Dermis microvascular lymphatic vessel endothelial cell (primary cell): ENCODE measurements around the gene YTHDF1. TPM values are rescaled to one million over a fixed set of nuclear protein-coding genes. Genes with fewer than 3 reads are reported as not detected.

Source experiments
- DNase-seq, 2 donors: peaks; one replicate each; pipeline versions ENCODE4 v3.0.0 to v3.0.0-alpha.2; 2010; ENCODE audit warnings: low read depth in 2 of 2
- total RNA-seq: library from RNA; depleted of rRNA; stranded (reverse); fragments of >200 nt; gene quantifications from 2 replicates; pipeline ENCODE4 v1.2.1, GENCODE V29; 2014

The YTHDF1 gene
- total RNA-seq, 1 donor from 2014 or later = 16.4 TPM

GRCh38 chr20:63186528-63187316, 29.2 kb downstream of the YTHDF1 start:
- no peak for DNase-seq

DNA sequence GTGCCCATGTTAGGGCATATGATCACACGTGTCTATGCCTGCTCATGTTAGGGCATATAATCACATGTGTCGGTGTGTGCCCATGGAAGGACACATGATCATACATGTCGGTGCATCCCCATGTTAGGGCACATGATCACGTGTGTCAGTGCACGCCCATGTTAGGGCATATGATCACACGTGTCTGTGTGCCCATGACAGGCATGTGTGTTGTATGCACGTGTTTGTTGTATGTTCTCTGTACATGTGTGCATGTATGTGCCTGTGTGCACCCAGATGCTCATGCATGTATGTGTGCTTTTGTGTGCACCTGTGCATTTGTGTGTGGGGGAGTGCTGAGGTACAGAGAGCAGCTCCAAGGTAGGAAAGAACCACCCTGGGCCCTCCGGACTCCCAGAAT, 29.8 kb downstream of the YTHDF1 start:
- DNase-seq = no peak

- no peak for DNase-seq
Observed at GRCh38 chr20:63185215-63185796, 30.6 kb downstream of the YTHDF1 start.

GRCh38 chr20:63183422-63184146, 32.3 kb downstream of the YTHDF1 start:
- peak in 1 of 2 donors; percentile 42 for DNase-seq

DNA sequence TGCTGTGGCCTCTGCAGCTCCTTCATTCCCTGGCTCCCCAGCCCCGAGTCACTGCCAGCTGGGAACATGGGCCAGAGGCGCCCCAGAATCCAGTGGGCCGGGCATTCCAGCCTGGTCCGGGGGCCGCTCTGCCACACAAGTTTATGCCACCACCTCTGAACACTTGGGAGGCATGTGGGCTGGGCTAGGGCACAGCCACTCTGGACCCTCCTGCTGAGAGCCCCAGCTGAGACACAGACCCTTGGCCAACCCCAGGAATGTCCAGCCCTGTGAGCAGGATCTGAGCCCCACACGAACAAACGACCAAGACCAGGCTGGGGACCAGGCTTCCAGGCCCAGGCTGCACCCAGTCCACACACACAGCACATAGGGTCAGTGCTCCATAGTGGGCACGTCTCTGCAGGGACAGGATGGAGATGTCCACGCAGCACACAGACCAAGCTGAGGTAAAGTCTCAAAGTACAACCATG, 33.0 kb downstream of the YTHDF1 start:
- DNase-seq = no peak

DNA sequence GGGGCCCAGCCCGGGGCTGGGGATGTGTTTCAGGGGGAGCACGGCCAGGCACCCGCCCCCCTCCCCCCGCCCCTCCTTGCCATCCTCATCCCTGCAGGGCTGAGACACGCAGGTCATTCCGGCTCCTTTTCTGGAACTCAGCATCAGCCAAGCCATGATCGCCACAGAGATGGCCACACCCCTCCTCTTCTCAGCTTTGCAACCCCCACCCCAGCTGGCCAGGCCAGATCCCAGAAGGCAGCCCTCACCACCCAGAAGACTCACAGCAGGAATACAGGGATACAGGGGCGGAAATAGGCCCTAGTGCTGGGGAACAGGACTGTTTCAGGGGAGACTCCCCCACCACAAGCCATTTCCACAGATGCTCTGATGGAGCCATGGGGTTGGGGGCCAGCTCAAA, 33.5 kb downstream of the YTHDF1 start:
- DNase-seq = no peak

DNA sequence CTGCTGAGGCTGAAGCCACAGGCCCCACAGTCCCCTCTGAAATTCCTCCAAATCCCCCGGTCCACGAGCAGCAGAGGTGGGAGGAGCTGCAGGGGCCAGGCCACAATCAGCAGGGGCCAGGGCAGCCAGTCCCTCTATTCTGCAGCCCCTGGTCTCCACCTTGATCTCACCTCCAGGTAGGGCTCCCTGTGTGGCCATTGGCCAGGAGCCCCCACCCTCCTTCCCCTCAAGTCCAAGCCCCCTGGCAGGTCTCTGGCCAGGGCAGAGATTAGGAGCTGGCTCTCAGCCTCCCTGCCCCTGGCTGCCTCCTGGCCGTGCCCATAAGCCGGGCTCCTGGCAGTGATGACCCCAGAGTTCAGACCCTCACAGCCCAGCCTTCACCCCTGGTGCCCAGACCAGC, 34.7 kb downstream of the YTHDF1 start:
- no peak for DNase-seq

GRCh38 chr20:63180569-63181185, 35.3 kb downstream of the YTHDF1 start:
- no peak for DNase-seq

DNA sequence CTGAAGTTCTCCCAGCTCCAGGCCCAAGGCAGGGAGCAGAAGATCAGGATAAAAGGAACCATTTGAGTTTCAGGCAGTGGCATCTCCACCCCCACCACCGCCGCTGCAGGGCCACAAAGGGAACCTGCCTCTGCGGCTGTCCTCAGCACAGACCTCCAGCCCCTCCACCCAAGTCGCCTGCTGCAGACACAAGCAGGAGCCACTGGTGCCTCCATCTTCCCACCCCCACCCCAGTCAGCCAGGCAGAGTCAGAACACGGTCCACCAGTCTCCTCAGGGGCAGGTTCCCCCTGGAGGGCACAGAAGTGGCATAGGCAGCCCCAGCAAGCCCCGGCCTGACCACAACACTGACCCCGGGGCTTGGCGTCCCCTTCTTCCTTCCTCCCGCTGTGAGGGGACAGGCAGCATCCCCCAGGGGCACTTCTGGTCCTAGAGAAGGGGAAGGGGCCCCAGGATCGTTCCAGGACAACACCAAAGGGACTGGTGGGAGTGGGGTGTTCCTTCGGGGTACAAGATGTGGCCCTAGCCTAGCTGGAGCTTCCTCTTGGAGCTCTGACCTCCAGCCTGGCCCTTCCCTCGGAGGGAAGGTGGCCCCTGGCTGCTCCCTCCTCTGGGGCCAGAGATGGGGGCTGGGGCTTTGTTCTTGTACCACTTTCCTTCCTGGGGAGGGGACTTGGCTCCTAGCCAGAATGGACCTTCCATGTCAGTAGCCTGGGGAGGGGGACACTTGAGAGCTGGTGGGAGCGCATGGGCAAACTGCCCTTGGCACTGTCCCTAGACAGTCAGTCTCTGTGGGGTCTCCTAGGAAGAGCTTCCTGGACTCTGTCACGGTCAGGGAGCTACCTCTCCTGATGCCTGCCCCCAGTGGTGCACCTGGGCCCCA, 36.0 kb downstream of the YTHDF1 start:
- no peak for DNase-seq

GRCh38 chr20:63178889-63179686, 36.8 kb downstream of the YTHDF1 start:
- DNase-seq = no peak

DNA sequence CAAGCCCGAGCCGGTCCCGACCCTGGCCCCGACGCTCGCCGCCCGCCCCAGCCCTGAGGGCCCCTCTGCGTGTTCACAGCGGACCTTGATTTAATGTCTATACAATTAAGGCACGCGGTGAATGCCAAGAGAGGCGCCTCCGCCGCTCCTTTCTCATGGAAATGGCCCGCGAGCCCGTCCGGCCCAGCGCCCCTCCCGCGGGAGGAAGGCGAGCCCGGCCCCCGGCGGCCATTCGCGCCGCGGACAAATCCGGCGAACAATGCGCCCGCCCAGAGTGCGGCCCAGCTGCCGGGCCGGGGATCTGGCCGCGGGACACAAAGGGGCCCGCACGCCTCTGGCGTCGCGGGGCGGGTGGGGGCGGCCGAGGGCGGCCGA, 37.5 kb downstream of the YTHDF1 start:
- DNase-seq = no peak

DNA sequence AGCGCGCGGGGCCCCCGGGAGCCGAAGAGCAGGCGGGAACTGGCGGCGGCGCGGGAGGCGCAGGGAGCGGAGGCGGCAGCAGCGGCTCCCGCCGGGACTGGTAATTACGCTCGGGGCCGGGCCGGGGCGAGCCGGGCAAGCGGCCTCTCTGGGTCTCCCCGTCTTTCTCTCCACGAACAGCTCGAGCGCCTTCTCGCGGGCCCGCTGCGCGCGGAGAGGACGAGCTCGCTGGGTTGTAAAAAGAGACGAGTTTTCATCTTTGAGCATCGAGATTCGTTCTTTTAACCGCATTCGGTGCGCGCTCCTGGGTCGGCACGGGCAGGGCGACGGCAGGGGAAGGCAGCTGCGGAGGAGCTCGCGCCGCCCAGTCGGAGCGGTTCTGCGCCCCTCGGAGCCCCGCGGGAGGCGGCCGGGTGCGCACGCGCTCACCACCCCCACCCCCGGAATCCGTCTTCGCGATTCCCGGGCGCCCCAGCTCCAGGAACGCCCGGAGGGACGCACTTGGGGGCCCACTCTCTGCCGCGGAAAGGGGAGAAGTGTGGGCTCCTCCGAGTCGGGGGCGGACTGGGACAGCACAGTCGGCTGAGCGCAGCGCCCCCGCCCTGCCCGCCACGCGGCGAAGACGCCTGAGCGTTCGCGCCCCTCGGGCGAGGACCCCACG, 38.0 kb downstream of the YTHDF1 start:
- no peak for DNase-seq

GRCh38 chr20:63177134-63177784, 38.7 kb downstream of the YTHDF1 start:
- peak in 1 of 2 donors; percentile 10 for DNase-seq

DNA sequence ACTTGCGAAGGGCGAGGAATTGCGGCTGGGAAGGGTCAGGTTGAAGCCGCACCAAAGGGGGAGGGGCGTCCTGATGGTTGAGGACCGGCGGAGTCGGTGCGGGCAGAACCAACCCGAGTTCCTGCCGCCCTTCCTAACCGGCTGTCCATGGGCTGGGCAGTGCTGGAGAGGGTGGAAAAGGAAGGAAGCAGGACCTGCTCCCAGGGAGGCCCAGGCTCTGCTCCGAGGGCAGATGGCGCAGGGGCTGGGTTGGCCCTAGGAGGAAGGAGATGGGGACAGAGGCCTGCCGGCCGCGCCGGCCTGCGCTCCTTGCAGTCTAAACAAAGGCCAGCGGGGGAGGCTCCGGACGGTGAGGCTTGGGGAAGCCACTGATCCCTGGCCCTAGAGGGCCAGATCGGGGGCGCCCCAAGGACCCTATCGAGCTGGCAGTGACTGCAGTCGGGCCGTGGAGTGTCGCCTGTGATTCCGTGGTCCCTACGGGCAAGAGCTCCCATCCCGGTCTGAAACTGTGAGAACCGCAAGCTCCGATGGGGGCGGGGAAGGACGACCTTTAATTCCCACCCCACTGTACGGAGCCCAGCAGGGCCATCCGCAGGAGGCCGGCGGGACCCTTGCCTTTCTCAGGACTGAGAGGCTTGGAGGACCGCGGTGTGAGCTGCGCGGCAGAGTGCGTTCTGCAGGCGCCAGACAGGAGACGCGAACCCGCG, 39.4 kb downstream of the YTHDF1 start:
- no peak for DNase-seq

DNA sequence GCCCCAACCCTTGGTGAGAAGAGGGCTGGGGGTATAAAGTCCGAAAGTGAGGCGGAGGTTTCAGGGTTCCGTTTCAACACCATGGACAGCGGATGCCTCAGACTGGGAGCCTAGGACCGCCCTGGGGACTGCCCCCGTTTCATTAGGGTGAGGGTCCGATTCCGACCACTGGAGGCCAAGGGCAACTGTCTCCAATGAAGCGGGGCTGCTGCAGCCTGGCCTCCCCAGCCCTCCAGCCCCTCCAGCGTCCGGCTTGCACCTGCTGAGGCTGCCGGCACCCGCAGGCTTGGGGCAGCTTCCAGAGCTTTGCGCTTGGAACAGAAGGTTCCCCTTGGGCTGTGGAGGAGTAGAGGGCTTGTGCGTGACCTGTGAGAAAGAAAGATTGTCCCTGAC, 39.9 kb downstream of the YTHDF1 start:
- no peak for DNase-seq

DNA sequence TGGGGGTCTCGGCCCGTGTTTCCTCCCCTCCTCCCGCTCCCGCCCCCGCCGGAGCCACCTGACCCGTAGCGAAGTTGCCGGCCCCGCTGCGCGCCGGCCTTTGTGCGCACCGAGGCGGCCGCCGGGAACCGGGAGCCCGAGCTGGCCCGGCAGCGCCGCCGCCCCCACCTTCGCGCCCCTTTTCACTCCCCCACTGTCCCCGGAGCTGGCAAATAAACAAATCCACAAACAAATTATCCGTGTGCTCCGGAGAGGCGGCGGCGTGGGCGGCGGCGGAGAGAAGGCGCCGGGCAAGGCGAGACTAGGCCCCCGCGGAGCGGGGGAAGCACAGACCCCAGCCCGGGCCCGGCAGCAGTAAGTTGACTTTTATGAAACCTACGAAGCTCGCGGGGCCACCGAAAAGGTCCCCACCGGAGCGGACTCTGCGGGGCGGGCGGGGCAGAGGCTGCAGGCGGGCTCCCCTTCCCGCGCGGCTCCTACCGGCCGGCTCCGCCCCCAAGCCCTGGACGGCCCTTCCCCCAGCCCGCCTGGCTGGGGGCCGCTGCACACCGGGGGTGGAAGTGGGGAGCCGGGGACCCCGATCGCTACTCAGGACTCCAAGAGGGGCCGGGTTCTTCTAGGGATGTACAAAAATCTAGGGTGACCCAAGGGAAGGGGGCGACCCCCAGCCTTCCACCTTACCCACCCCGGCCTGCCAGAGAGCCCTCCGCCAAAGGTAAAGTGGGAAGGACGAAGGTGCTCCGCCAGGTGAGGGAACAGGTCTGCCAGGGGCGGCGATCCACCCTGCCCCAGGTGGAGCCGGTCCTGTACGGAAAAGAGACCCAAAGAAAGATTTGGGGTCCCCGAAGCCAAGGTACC, 40.7 kb downstream of the YTHDF1 start:
- DNase-seq = no peak

GRCh38 chr20:63174309-63175037, 41.5 kb downstream of the YTHDF1 start:
- no peak for DNase-seq
